NCI-H1105 (cell line): Measurements from ENCODE around the gene YLPM1.

Source experiments
- DNase-seq: peaks from one replicate; lab custom pipeline; 2025; lab: John Stamatoyannopoulos, UW

Gene YLPM1

GRCh38 chr14:74871819-74872218, 108.7 kb downstream of the YLPM1 start:
- DNase-seq, result no peak

- no peak for DNase-seq
Measured at GRCh38 chr14:74875204-74875603, 112.1 kb downstream of the YLPM1 start.

- DNase-seq, result no peak
Measured at GRCh38 chr14:74875941-74876913, 113.1 kb downstream of the YLPM1 start, which contains the start of gene PROX2. Gene PROX2, minus strand, starts transcription at chr14:74876145. Its CDS starts 12,311 bp downstream, at chr14:74863834.

- DNase-seq, result no peak
Measured at GRCh38 chr14:74879427-74880182, 116.5 kb downstream of the YLPM1 start.

- DNase-seq, result peak; percentile 82
Measured at GRCh38 chr14:74881431-74882102, 118.5 kb downstream of the YLPM1 start, which contains the start of gene DLST. Gene DLST, plus strand, starts transcription at chr14:74881916. Its CDS starts 38 bp downstream, at chr14:74881954.

- no peak for DNase-seq
Measured at GRCh38 chr14:74882103-74882920, 119.2 kb downstream of the YLPM1 start.
